ENCODE measurements around the gene ZNF552.

Gene ZNF552

DNA sequence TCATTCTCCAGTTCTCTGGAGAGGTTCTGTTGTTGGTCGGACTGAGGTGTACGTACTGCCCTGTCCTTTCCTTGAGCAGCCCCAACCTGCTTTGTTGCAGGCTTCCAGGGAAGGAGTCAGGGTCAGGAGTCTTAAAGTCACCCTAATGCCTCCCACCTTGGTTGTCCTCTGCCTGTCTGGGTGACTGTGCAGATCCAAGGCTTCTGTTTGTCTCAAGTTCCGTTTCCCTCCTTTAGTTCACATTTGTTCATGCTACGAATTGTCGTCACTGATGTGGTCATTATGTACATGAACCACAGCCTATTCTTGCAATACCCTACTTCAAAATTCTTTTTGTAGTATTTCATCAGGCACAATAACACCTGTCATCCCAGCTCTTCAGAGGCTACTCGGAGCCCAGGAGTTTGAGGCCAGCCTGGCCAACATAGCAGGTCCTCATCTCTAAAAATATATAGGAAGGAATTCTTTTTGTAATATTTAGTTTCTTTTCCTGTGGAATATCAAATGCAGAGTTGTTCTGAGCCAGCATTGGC is 37.9 kb downstream of the ZNF552 start:
- DNase-seq (ENCODE audit: low read depth in 3 of 3), result no peak

DNA sequence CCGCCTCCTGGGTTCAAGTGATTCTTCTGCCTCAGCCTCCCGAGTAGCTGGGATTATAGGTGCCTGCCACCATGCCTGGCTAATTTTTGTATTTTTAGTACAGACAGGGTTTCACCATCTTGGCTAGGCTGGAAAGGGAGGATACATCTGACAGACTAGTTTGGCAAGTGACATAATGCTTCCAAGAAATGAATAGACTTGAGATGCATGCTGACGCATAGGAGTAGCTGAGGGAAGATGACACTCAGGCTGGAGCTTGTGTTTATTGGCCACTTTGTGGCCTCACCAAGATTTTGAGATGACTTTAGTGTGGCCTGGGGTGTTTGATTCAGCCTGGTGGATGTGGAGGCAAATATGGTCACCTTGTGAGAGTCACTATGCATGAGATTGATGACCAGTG is 41.2 kb downstream of the ZNF552 start:
- no peak for DNase-seq (ENCODE audit: low read depth in 3 of 3)

DNA sequence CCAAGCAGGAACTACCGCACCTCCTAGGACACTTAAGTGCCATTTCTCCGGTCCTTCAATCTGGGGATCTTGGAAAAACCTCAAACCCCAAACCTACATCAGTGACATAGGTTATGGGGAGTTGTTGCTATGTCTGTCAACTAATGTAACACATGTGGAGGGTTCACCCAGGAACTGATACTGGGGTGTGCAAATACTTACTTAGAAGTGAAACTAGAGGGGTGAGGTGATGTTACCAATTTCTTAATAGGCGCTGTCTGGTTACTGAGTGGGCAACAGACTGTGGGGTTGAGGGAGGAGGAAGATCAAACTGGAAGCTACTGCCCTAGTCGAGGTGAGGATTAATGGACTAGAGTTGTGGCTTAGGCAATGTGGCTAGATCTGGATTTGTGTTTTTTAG is 43.3 kb downstream of the ZNF552 start:
- DNase-seq (ENCODE audit: low read depth in 3 of 3), result no peak

DNA sequence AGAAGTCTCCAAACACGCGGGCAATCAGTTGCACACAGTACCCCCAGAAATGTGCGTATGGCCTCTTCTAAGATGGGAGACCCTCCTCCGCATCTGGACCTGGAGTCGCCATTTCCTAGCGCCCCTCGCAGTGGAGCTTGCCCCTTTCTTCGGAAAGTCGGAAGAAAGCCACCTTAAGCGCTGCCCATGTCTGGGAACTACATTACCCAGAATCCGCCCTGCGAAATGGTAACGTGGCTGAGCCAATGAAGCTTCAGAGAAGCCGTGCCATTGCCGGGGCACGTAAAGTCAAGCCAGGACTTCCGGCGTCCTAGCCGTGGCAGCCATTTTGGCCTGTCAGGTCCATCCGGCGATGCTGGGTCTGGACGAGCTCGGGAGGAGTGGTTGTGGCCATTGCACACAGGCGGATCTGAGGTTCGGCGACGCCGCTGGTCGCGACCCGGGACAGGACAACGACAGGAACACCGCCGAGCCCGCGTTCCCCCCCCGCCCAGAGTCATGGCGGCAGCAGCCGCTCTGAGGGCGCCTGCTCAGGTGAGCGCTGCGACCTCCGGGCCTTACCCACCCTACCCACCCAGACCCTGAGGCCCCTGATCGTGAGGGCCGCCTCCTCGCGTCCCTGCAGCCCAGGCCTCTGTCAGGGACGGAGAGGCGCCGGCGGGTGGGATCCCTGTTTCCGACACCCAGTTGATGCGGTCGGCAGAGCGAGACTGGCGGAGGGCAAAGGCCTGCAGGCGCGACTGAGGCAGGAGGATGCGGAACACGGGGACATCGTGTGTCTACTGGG is 45.2 kb downstream of the ZNF552 start, which contains the start of gene ZNF586:
TSS of gene ZNF586 (plus strand) at position 332 of the 787 bp plus-strand sequence. CDS start at position 499, 167 bp downstream.
- DNase-seq (ENCODE audit: low read depth in 3 of 3), result peak; percentile 76 to 83 (median 77)

DNA sequence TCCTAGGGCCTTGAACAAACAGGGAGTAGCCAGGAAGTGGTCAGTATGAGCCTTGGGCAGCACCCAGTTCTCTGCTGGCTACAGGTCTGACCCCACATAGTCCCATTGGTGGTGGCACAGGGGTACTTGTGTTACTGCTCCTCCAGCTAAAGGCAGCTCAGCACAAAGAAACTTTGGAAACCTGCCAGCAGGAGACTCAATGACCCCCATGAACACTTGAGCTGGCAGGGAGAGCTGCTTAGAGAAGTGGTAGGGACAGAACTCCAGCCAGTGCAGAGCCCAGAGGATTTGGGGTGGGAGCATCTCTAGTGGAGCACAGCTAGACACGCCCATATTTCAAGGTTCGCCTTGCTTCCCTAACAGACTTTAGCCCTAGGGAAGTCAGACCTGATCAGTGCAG is 55.6 kb downstream of the ZNF552 start:
- DNase-seq (ENCODE audit: low read depth in 3 of 3), result no peak

DNA sequence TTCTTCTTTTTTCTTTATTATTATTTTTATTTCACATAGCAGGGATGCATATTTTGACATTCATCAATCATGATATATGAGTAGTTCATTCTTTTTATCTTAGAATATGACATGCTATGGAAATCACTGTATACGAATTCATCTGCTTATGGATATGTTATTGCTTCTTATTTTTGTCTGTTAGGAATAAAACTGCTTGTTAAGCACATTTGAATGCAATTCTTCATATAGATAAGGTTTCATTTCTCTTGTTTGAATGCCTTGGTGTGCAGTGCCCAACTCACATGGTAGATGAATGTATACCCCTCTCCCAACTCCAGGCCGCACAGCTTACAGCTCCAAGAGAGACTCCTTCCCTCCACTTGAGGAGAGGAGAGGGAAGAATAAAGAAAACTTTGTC is 56.8 kb downstream of the ZNF552 start:
- no peak for DNase-seq (ENCODE audit: low read depth in 3 of 3)
